Stomach (tissue), 4 donors: ENCODE measurements around the gene KBTBD12.

Experiments
- EP300 ChIP-seq: sonication (generic); formaldehyde crosslinking; IDR thresholded peaks from one replicate; pipeline ENCODE4 v1.6.1; 2017; ENCODE audit warnings: antibody characterized with exemption
- POLR2AphosphoS5 ChIP-seq, 3 donors: sonication (generic); formaldehyde crosslinking; IDR thresholded peaks; one replicate each; pipeline ENCODE4 v1.6.1; 2016; ENCODE audit warnings: antibody characterized with exemption in 3 of 3
- TF ChIP-seq, protein P1 (sequence below), 7 experiments: fragments of 450-650 bp in 4 of 7; fragments of 200-600 bp in 3 of 7; sonication (generic) in 3 of 7; IDR thresholded peaks; one replicate each; pipeline ENCODE4 v1.5.1; 2016 to 2019; ENCODE audit warnings: antibody characterized with exemption in 7 of 7, control low read depth in 2 of 7, mild to moderate bottlenecking in 1 of 7

DNA sequence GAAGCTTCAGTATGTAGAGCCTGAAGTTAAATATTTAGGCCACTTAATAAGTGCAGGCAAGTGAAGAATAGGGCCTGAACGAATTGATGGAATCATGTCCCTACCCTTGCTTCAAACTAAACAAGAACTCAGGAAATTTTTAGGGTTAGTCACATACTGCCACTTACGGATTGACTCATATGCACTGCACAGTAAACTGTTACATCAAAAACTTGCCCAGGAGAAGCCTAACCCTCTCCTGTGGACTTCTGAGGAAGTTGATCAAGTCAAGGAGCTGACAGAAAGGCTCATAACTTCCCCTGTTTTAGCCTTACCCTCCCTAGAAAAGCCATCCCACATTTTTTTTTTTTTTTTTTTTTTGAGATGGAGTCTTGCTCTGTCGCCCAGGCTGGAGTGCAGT lies 20.6 kb upstream of the KBTBD12 start:
- TF ChIP-seq, protein P1, sequence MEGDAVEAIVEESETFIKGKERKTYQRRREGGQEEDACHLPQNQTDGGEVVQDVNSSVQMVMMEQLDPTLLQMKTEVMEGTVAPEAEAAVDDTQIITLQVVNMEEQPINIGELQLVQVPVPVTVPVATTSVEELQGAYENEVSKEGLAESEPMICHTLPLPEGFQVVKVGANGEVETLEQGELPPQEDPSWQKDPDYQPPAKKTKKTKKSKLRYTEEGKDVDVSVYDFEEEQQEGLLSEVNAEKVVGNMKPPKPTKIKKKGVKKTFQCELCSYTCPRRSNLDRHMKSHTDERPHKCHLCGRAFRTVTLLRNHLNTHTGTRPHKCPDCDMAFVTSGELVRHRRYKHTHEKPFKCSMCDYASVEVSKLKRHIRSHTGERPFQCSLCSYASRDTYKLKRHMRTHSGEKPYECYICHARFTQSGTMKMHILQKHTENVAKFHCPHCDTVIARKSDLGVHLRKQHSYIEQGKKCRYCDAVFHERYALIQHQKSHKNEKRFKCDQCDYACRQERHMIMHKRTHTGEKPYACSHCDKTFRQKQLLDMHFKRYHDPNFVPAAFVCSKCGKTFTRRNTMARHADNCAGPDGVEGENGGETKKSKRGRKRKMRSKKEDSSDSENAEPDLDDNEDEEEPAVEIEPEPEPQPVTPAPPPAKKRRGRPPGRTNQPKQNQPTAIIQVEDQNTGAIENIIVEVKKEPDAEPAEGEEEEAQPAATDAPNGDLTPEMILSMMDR (IDR thresholded peaks at IDR 0.05), result no peak
- no peak for TF ChIP-seq POLR2AphosphoS5 (IDR thresholded peaks at IDR 0.05)
- no peak for TF ChIP-seq EP300
